NCI-H1105 treated with DMSO at 0.1 percent for 48 hours (cell line): Measurements from ENCODE around the gene CLCN5.

Source experiments
- DNase-seq: peaks from one replicate; lab custom pipeline; 2025; lab: John Stamatoyannopoulos, UW

The CLCN5 gene

GRCh38 chrX:50088645-50089044 lies 166.2 kb downstream of the CLCN5 start:
- DNase-seq: no peak

GRCh38 chrX:50093625-50094024 lies 171.2 kb downstream of the CLCN5 start:
- no peak for DNase-seq

GRCh38 chrX:50097071-50097470 lies 174.7 kb downstream of the CLCN5 start:
- no peak for DNase-seq

GRCh38 chrX:50098241-50098640 lies 175.8 kb downstream of the CLCN5 start:
- DNase-seq: no peak

GRCh38 chrX:50098749-50099148 lies 176.4 kb downstream of the CLCN5 start:
- DNase-seq: no peak

GRCh38 chrX:50099331-50099730 lies 176.9 kb downstream of the CLCN5 start:
- no peak for DNase-seq

GRCh38 chrX:50100188-50100587 lies 177.8 kb downstream of the CLCN5 start:
- no peak for DNase-seq

- no peak for DNase-seq
Observed at GRCh38 chrX:50103176-50103575, 180.8 kb downstream of the CLCN5 start.

GRCh38 chrX:50103866-50104566 lies 181.6 kb downstream of the CLCN5 start:
- DNase-seq: no peak

GRCh38 chrX:50106051-50106675 lies 183.8 kb downstream of the CLCN5 start:
- no peak for DNase-seq

GRCh38 chrX:50107470-50107869 lies 185.1 kb downstream of the CLCN5 start:
- no peak for DNase-seq

- no peak for DNase-seq
Observed at GRCh38 chrX:50108264-50108663, 185.9 kb downstream of the CLCN5 start.

GRCh38 chrX:50111742-50112141 lies 189.3 kb downstream of the CLCN5 start:
- DNase-seq: no peak

GRCh38 chrX:50114113-50114512 lies 191.7 kb downstream of the CLCN5 start:
- no peak for DNase-seq

- DNase-seq: no peak
Observed at GRCh38 chrX:50115973-50116372, 193.6 kb downstream of the CLCN5 start.

GRCh38 chrX:50117476-50117875 lies 195.1 kb downstream of the CLCN5 start:
- no peak for DNase-seq

- DNase-seq: no peak
Observed at GRCh38 chrX:50125480-50125879, 203.1 kb downstream of the CLCN5 start.

GRCh38 chrX:50147972-50148371 lies 225.6 kb downstream of the CLCN5 start:
- DNase-seq: no peak
